A549 (cell line): Measurements from ENCODE around the gene COL28A1.

ENCODE experiments used
- CHD2 ChIP-seq: fragments of 150-350 bp; IDR thresholded peaks from 2 replicates; pipeline ENCODE4 v1.6.1; 2014; ENCODE audit warnings: low read length; ENCODE audit not compliant: partially characterized antibody
- EP300 ChIP-seq, 2 experiments: fragments of >200 bp; sonication (Bioruptor Twin); formaldehyde crosslinking; IDR thresholded peaks; 2 replicates in 1 of 2; 3 replicates in 1 of 2; pipeline ENCODE4 v1.6.1; 2016 to 2017
- HDAC2 ChIP-seq: fragments of 200-600 bp; sonication (generic); IDR thresholded peaks from 2 replicates; pipeline ENCODE4 v1.6.1; 2016
- MYC ChIP-seq: IDR thresholded peaks from 2 replicates; pipeline ENCODE4 v1.6.1; 2012; ENCODE audit warnings: mild to moderate bottlenecking, inconsistent platforms, low read length, improper control_type of control experiment, borderline replicate concordance
- NFE2L2 ChIP-seq: fragments of 150-350 bp; conservative IDR thresholded peaks from 2 replicates; pipeline ENCODE4 v1.6.1; 2014; ENCODE audit warnings: low read length
- NPAS2 ChIP-seq: fragments of 250-450 bp; sonication (Bioruptor Pico); IDR thresholded peaks from 2 replicates; pipeline ENCODE4 v1.8.0; 2022; ENCODE audit warnings: mild to moderate bottlenecking, moderate library complexity, borderline replicate concordance
- POLR2A ChIP-seq: IDR thresholded peaks from 2 replicates; pipeline ENCODE4 v1.6.1; 2012; ENCODE audit warnings: mild to moderate bottlenecking, low read length
- RNF2 ChIP-seq: fragments of 200-600 bp; sonication (generic); IDR thresholded peaks from 2 replicates; pipeline ENCODE4 v1.6.1; 2016; ENCODE audit warnings: low read depth, mild to moderate bottlenecking, antibody characterized with exemption, moderate library complexity, borderline replicate concordance
- TF ChIP-seq, protein P1 (sequence below): fragments of >200 bp; sonication (Bioruptor Twin); formaldehyde crosslinking; IDR thresholded peaks from 3 replicates; pipeline ENCODE4 v1.5.1; 2016

DNA sequence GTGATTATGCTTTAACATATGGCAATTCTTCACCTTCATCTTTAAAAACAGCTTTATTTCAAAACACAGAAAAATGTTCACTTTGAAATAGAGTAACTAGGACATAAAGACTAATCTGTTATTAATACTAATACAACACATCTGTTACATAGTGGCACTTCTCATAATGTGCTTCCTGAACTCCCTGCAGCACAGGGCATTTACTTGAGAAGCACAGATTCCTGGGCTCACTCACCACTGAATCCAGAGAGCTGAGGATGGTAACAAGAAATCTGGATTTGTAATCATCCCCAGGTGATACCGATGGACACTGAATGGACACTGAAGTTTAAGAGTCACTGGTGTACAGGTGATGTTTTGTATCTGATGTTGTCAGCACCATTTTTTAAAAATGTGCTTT lies 96.1 kb downstream of the COL28A1 start:
- TF ChIP-seq NPAS2 (CRISPR knock-in tag) (no peak), RNF2 (no peak), MYC (no peak), NFE2L2 (no peak), EP300 (IDR thresholded peaks at IDR 0.05) (no peak), POLR2A (no peak), HDAC2 (no peak), CHD2 (no peak)
- TF ChIP-seq, protein P1, sequence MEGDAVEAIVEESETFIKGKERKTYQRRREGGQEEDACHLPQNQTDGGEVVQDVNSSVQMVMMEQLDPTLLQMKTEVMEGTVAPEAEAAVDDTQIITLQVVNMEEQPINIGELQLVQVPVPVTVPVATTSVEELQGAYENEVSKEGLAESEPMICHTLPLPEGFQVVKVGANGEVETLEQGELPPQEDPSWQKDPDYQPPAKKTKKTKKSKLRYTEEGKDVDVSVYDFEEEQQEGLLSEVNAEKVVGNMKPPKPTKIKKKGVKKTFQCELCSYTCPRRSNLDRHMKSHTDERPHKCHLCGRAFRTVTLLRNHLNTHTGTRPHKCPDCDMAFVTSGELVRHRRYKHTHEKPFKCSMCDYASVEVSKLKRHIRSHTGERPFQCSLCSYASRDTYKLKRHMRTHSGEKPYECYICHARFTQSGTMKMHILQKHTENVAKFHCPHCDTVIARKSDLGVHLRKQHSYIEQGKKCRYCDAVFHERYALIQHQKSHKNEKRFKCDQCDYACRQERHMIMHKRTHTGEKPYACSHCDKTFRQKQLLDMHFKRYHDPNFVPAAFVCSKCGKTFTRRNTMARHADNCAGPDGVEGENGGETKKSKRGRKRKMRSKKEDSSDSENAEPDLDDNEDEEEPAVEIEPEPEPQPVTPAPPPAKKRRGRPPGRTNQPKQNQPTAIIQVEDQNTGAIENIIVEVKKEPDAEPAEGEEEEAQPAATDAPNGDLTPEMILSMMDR: no peak
